CD4-positive, alpha-beta T cell treated with Interleukin-10 for 1 hour (primary cell): Measurements from ENCODE around the gene BORCS6.
"Not testable (repeated sequence)": the region's sequence is repeated elsewhere in the genome, so short reads cannot be mapped to it uniquely, and the experiment has no call there.

Source experiments
- DNase-seq: peaks from one replicate; pipeline ENCODE4 v3.0.0-alpha.2; 2020

Gene BORCS6

GRCh38 chr17:8189711-8190477 is at the start of gene BORCS6:
BORCS6 (minus strand) TSS chr17:8190180; CDS start chr17:8190140, 40 bp downstream.
- peak; percentile 98 for DNase-seq

GRCh38 chr17:8237886-8238285 is 47.9 kb upstream of the BORCS6 start:
- no peak for DNase-seq

- no peak for DNase-seq
Observed at GRCh38 chr17:8237175-8237574, 47.2 kb upstream of the BORCS6 start.

GRCh38 chr17:8235676-8236075 is 45.7 kb upstream of the BORCS6 start:
- no peak for DNase-seq

- no peak for DNase-seq
Observed at GRCh38 chr17:8234361-8235270, 44.6 kb upstream of the BORCS6 start.

GRCh38 chr17:8231701-8232100 is 41.7 kb upstream of the BORCS6 start:
- no peak for DNase-seq

- no peak for DNase-seq
Observed at GRCh38 chr17:8227238-8227581, 37.2 kb upstream of the BORCS6 start.

- DNase-seq: peak; percentile 45
Observed at GRCh38 chr17:8226536-8227237, 36.7 kb upstream of the BORCS6 start.

GRCh38 chr17:8225813-8226535 is 36.0 kb upstream of the BORCS6 start:
- DNase-seq: peak; percentile 83

- no peak for DNase-seq
Observed at GRCh38 chr17:8224891-8225812, 35.2 kb upstream of the BORCS6 start.

GRCh38 chr17:8223356-8224126 is 33.6 kb upstream of the BORCS6 start:
- peak; percentile 60 for DNase-seq

- DNase-seq: peak; percentile 91
Observed at GRCh38 chr17:8222630-8223355, 32.8 kb upstream of the BORCS6 start.

- no peak for DNase-seq
Observed at GRCh38 chr17:8222380-8222629, 32.3 kb upstream of the BORCS6 start.

GRCh38 chr17:8221663-8222379 is 31.8 kb upstream of the BORCS6 start:
- DNase-seq: peak; percentile 96

GRCh38 chr17:8220783-8221662 is 31.0 kb upstream of the BORCS6 start:
- DNase-seq: peak; percentile 93

- DNase-seq: not testable (repeated sequence)
Observed at GRCh38 chr17:8214000-8214399, 24.0 kb upstream of the BORCS6 start.

- DNase-seq: no peak
Observed at GRCh38 chr17:8212312-8213180, 22.6 kb upstream of the BORCS6 start.
